DMS 273 (cell line): ENCODE results near the gene FBXW10.
"Not testable (repeated sequence)": the region's sequence is repeated elsewhere in the genome, so short reads cannot be mapped to it uniquely, and the experiment has no call there.

Experiments
- DNase-seq: peaks from one replicate; lab custom pipeline; 2025; ENCODE audit not compliant: unreplicated experiment; lab: John Stamatoyannopoulos, UW

FBXW10 gene, protein sequence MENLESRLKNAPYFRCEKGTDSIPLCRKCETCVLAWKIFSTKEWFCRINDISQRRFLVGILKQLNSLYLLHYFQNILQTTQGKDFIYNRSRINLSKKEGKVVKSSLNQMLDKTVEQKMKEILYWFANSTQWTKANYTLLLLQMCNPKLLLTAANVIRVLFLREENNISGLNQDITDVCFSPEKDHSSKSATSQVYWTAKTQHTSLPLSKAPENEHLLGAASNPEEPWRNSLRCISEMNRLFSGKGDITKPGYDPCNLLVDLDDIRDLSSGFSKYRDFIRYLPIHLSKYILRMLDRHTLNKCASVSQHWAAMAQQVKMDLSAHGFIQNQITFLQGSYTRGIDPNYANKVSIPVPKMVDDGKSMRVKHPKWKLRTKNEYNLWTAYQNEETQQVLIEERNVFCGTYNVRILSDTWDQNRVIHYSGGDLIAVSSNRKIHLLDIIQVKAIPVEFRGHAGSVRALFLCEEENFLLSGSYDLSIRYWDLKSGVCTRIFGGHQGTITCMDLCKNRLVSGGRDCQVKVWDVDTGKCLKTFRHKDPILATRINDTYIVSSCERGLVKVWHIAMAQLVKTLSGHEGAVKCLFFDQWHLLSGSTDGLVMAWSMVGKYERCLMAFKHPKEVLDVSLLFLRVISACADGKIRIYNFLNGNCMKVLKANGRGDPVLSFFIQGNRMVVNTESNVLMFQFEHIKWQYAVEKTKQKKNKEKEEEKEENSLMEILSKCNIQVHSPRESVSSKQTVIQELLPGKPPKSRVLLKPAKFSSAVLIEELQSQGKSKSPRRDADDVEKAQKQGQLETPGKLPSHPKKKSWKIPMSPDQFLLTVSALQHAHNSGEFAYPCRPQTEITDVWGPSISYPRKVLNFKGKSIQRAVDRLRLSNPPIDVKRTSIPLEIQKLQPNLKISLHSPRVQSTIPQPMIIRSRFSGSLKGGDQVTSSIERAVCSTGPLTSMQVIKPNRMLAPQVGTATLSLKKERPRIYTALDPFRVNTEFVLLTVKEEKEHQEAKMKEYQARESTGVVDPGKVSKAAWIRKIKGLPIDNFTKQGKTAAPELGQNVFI

DNA sequence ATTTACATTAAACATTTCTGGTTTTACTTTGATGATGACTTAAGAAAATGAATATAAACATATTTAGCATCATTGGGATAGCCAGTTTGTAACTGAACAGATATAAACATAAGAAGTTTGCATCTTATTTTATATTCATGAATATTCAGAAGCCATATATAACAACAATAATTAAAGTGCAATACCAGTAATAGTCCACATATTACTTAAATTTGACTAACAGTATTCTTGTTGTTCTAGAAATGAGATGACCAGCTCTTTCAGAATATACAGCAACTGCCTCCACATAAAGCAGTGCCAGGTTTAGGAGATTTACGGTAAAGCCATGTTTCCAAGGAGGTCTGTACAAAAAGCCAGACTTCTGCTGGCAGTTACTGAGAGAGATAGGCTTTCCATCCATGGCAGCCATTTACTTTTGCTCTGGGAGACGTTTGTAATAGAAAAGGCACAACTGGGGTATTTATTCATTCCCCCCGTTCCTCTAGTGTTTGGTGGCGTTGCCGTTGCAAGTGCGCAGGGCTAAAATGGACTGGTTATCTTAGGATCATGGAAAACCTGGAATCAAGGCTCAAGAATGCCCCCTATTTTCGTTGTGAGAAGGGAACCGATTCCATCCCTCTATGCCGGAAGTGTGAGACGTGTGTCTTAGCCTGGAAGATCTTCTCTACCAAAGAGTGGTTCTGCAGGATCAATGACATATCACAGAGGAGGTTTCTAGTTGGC is at the start of gene FBXW10:
FBXW10 (plus strand) TSS at position 356 of the 723 bp plus-strand sequence; CDS start at position 547, 191 bp downstream.
- DNase-seq, result not testable (repeated sequence)

GRCh38 chr17:18695143-18695542 is 48.7 kb upstream of the FBXW10 start:
- not testable (repeated sequence) for DNase-seq

DNA sequence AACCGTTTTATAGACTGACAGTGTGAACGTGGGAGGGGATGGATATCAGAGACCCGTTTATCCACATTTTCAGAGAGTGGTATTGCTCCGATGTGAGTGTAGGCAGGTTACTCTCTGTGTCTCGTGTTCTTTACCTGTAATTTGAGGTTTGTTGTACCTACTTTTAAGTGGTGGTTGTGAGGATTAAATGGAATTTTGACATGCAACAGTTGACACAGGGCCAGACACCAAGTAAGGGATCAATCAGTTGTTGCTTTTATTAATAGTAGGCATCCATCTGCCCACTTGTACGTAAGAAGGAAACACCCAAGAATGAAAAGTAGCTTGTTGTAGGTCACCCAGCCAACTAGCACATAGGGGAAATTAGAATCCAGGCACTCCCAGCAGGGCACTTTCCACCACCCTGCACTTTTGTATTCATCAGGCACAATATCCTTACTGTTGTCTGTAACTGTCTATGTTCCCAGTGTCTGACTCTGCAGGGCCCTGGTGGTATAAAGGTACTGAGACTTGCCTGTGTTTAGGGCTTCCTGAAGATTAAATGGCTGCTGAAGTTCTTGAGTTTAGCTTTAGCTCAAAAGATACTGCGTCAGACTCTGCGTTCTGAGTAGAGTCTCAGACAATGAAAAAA is 45.3 kb upstream of the FBXW10 start:
- not testable (repeated sequence) for DNase-seq

DNA sequence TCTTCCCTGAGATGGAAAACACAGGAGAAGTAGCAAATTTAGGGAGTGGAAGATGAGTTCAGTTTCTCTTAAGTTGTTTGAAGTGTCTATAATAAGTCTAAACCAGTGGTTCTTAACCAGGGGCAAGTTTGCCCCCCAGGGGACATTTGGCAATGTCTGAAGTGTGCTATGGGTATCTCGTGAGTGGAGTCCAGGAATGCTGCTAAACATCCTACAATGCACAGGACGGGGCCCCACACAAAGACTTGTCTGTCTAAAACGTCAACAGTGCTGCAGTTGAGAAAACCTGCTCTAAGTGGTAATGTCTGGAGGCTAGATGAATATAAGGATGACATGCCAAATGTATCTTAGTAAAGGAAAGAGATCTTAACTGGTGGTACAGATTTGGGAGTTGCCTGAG is 37.9 kb upstream of the FBXW10 start:
- not testable (repeated sequence) for DNase-seq

DNA sequence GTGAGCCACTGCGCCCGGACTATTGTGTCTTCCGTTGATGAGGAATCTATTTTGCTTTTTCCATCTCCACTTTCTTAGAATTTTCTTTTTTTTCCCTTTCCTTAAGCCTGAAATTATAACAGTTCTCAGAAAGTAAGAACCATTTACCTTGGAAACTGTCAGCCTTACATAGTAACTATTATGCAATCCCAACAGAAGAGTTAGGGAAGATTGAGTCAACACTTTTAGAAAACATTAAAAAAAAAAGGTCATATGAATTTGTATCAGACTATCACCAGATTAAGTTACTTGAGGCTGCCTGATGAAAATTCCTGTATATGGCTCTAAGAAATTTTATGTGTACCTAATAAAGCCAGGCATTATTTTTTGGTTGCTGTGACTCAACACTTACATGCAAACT is 35.6 kb upstream of the FBXW10 start:
- not testable (repeated sequence) for DNase-seq

DNA sequence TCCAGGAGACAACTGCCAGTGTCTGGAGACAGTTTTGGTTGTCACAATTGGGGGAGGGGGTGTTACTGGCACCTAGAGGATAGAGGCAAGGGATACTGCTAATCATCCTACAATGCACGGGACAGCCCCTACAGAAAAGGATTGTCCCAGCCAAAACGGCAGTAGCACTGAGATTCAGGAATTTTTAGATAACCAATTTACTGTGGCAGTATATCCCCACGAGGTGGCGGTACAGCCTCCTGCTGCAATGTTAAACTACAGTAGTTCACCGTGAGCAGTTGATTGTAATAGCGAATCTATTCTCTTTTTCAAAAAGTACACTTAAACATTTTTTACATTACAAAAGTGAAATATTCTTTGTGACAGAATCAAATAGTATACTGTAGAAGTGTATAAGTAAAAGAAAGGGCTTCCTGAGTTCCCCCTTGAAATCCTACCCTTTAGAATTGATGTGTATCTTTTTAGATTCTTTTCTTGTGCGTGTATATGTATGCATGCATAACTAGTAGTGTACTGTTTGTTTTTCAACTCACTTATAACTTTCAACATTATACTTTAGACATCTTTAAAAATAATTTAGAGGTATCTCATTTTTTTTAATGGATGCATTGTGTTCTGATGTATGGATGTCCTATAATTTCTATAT is 31.4 kb upstream of the FBXW10 start:
- DNase-seq, result peak; percentile 65

DNA sequence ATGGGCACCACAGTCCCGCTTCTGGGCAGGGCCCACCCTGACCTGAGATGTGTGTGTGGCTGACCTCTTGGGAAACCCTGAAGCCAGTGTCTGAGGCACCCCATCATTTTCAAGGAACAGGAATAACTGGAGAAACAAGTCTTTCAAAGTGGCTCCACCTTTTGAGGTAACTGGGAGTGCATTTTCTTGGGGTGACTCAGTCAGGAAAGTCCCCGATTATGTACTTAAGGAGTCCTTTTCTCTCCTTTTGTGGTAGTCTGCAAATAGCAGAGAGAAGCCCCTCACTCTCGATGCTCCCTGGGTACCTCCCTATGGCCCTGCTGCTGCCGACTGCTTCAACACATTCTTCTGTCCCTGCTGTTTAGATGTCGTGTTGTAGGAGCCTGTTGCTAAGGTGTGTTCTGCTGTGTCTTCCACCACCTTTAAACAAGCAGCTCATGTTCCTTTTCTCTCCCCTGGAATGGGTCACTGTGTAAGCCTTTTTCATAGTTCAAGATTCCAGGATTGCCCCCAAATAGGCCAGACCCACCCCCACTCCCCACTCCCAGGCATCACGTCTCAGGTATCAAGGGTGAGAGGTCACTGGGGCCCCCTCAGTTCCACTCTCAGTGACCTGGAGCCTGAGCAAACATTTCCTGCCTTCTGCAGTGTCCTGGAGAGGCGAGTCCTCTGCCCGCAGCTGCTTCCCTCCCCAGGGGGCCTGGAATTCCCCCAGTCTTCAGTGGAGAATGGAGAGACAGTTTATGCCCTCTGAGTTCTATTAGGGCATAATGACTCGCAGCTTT is 25.0 kb upstream of the FBXW10 start:
- peak; percentile 25 for DNase-seq

DNA sequence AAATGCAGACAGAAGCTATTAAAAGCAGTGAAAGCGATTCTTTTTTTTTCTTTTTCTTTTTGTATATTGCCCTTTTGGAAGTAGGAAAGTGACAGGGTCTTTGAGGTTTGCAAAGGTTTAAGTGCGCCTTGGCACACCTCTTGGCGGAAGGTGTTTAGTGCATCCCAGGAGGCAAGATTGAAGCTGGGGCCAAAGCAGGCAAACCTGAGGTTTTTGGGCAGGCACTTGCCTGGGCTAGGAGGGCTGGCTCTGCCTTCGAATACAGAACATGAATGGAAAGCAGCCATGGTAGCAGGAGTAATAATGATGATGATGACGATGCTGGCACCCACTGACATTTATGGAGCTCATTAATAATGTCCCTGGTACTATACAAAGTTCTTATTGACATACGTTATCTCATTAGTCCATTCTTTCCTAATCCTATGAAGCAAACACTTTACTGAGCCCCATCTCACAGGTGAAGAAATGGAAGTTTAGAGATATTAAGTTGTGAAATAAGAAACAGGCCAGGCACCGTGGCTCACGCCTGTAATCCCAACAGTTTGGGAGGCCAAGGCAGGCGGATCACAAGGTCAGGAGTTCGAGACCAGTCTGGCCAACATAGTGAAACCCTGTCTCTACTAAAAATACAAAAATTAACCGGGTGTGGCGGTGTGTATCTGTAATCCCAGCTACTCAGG is 24.3 kb upstream of the FBXW10 start:
- DNase-seq, result not testable (repeated sequence)

- DNase-seq, result not testable (repeated sequence)
These were observed 21.9 kb upstream of the FBXW10 start for GRCh38 chr17:18721775-18722547.

GRCh38 chr17:18722612-18723011 is 21.2 kb upstream of the FBXW10 start:
- not testable (repeated sequence) for DNase-seq

DNA sequence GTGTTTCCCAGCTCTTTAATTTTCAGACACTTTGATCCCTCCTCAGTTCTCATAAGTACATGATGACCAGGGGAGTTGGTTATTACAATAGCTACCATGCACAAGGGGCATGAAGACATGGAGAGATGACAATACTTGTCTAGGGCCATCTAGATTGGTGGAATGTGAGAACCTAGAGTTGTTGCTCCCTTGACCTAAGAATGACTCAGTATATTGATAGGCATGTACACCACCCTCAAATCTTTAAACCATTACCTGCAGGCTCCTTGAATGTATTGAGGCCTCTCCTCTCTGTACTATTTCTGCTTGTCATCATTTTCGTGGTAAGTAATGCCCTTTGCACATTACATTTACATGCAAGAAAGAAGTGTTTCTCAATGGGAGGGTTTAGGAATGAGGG is 20.3 kb upstream of the FBXW10 start:
- not testable (repeated sequence) for DNase-seq

DNA sequence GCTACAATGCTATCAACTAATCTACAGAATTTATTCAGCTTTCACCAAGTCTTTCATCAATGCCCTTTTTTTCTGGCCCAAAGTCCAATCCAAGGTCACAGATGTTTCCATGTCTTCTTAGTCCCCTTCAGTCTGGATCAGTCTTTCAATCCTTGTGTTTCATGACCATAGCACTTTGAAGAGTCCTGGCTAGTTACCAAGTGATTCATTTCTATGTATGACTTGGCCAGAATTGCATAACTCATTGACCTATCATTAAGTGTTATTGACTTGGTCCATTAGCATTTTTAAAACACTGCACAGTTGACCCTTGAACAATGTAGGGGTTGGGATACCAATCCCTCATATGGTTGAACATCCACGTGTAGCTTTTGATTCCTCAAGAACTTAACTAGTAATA is 11.4 kb upstream of the FBXW10 start:
- not testable (repeated sequence) for DNase-seq

DNA sequence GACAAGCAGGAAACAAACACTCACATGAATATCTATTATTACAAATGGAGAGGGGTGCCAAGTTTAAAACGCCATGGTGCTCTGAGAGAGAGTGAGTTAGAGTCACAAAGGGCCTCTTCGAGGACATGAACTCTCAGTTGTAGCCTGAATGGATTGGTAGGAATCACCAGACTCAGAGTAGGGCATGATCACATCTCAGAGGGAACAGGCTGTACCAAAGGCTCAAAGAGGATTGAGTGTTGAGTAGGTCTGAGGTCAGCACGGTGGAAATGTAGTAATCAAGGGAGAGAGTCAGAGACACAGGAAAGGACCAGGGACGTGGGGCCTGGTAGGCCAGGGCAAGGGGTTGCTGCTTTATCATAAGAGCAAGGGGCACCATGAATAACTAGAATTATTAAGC is 10.5 kb upstream of the FBXW10 start:
- not testable (repeated sequence) for DNase-seq

GRCh38 chr17:18739616-18740391 is 4.0 kb upstream of the FBXW10 start:
- DNase-seq, result not testable (repeated sequence)

- not testable (repeated sequence) for DNase-seq
These were observed 2.6 kb upstream of the FBXW10 start for GRCh38 chr17:18741228-18741627.

GRCh38 chr17:18744726-18745125 is 872 bp downstream of the FBXW10 start:
- DNase-seq, result not testable (repeated sequence)

- not testable (repeated sequence) for DNase-seq
These were observed 2.7 kb downstream of the FBXW10 start for GRCh38 chr17:18746551-18746950.
